HepG2 (cell line): ENCODE measurements around the gene NPR3.
A peak's percentile ranks its signal among the peaks of the same experiment; 100 is the strongest.

Source experiments
- ATF6 ChIP-seq: sonication (generic); formaldehyde crosslinking; conservative IDR thresholded peaks from 2 replicates; pipeline ENCODE4 v1.4.0; 2020; ENCODE audit warnings: missing genetic modification reagents
- CTCF ChIP-seq: sonication (generic); formaldehyde crosslinking; IDR thresholded peaks from 2 replicates; pipeline ENCODE4 v1.5.0; 2020; ENCODE audit warnings: mild to moderate bottlenecking, missing genetic modification reagents, moderate library complexity
- JUN ChIP-seq: sonication (generic); formaldehyde crosslinking; IDR thresholded peaks from 2 replicates; pipeline ENCODE4 v1.4.0; 2020; ENCODE audit warnings: mild to moderate bottlenecking, missing genetic modification reagents
- MBD4 ChIP-seq: IDR thresholded peaks from 2 replicates; pipeline ENCODE4 v1.6.1; 2012; ENCODE audit warnings: low read length, inconsistent platforms, borderline replicate concordance
- NR1H2 ChIP-seq: sonication (generic); formaldehyde crosslinking; IDR thresholded peaks from 2 replicates; pipeline ENCODE4 v1.8.1; 2022; ENCODE audit warnings: low read depth, missing genetic modification reagents, borderline replicate concordance
- POLR2A ChIP-seq, 2 experiments: IDR thresholded peaks; 2 replicates each; pipeline ENCODE4 v1.6.1; 2011; ENCODE audit warnings: low read depth in 2 of 2, low read length in 2 of 2, mild to moderate bottlenecking in 1 of 2, moderate library complexity in 1 of 2; ENCODE audit not compliant: insufficient read depth in 1 of 2
- RFX5 ChIP-seq: IDR thresholded peaks from 2 replicates; pipeline ENCODE4 v1.6.1; 2011; ENCODE audit warnings: low read depth, low read length, improper control_type of control experiment

- no peak for TF ChIP-seq MBD4
- TF ChIP-seq POLR2A (IDR thresholded peaks at IDR 0.05; ENCODE audit: insufficient read depth in 1 of 2, low read depth in 2 of 2, low read length in 2 of 2) = no peak
- peak; percentile 49; the same call in 1 of the 2 replicates for TF ChIP-seq CTCF (CRISPR knock-in tag)
- no peak for TF ChIP-seq RFX5
- TF ChIP-seq JUN (CRISPR knock-in tag) = no peak
- TF ChIP-seq NR1H2 (CRISPR knock-in tag) = no peak
- TF ChIP-seq ATF6 = no peak
These were observed 3.6 kb upstream of the NPR3 start for GRCh38 chr5:32707418-32707997.
